HCT116 (cell line): ENCODE measurements around the gene CATSPERD. TPM values are rescaled to one million over a fixed set of nuclear protein-coding genes. Genes with fewer than 3 reads are reported as not detected.

Source experiments
- ATAC-seq: fragments of 200-7000 bp; cut with Tn5 transposase; 2 replicates; pipeline ENCODE4 v1.9.1; 2020; ENCODE audit warnings: mild to moderate bottlenecking, moderate library complexity
- BruUV-seq: library from RNA; stranded (reverse); fragments of 400-500 nt; replicated peaks from 2 replicates; lab custom pipeline; 2021; lab: Mats Ljungman, UMichigan
- CTCF ChIA-PET: fragments of 300-600 bp; sonication (Branson Sonifier 250); formaldehyde crosslinking; loops from one replicate; lab custom pipeline; 2021; ENCODE audit warnings: antibody characterized with exemption; lab: Charles Lee
- POLR2A ChIA-PET: fragments of 300-600, 350-600 bp; sonication (Branson Sonifier 250); formaldehyde crosslinking; loops from one replicate; lab custom pipeline; 2021; ENCODE audit warnings: antibody characterized with exemption; lab: Charles Lee
- RAD21 ChIA-PET, 2 experiments: fragments of 300-600 bp; sonication (Branson Sonifier 250); formaldehyde crosslinking; loops; one replicate each; lab custom pipeline; 2023; ENCODE audit warnings: low total read pairs in 2 of 2; ENCODE audit not compliant: uncharacterized antibody in 2 of 2, unreplicated experiment in 2 of 2, low non-redundant PET in 1 of 2; lab: Charles Lee
- DNase-seq: peaks from one replicate; pipeline ENCODE4 v3.0.0-alpha.2; 2010; ENCODE audit warnings: low read depth, low spot score
- H2AFZ ChIP-seq: fragments of 200-600 bp; shearing (Covaris generic), sonication (generic); 2 replicates; pipeline ENCODE4 v1.6.1; 2017; ENCODE audit warnings: low read depth, mixed run types, mixed read lengths, antibody characterized with exemption, low read length; ENCODE audit not compliant: poor library complexity, severe bottlenecking
- H3K27ac ChIP-seq: 2 replicates; pipeline ENCODE4 v1.5.1; 2012; ENCODE audit warnings: low read depth, low read length
- H3K27me3 ChIP-seq: fragments of 200-600 bp; sonication (generic); 2 replicates; pipeline ENCODE4 v1.6.1; 2016; ENCODE audit warnings: mixed run types, low read length, mixed read lengths; ENCODE audit not compliant: insufficient read depth
- H3K36me3 ChIP-seq, 2 experiments: fragments of 200-500 bp in 1 of 2; fragments of 200-600 bp in 1 of 2; sonication (Bioruptor generic) in 1 of 2; sonication (generic) in 1 of 2; 2 replicates each; pipeline versions ENCODE4 v1.5.1 to v1.6.1; 2014 to 2016; ENCODE audit warnings: low read length in 2 of 2, inconsistent platforms in 1 of 2, mixed read lengths in 1 of 2, mixed run types in 1 of 2; ENCODE audit not compliant: insufficient read depth in 2 of 2, control insufficient read depth in 1 of 2
- H3K4me1 ChIP-seq, 2 experiments: fragments of 200-600 bp in 1 of 2; sonication (generic) in 1 of 2; 2 replicates each; pipeline versions ENCODE4 v1.5.1 to v1.6.1; 2012 to 2017; ENCODE audit warnings: low read length in 2 of 2, inconsistent platforms in 1 of 2, mild to moderate bottlenecking in 1 of 2, mixed read lengths in 1 of 2, mixed run types in 1 of 2, moderate library complexity in 1 of 2; ENCODE audit not compliant: insufficient read depth in 2 of 2, control insufficient read depth in 1 of 2
- H3K4me2 ChIP-seq: fragments of 200-600 bp; sonication (generic); 2 replicates; pipeline ENCODE4 v1.6.1; 2017; ENCODE audit warnings: mixed run types, low read length, mixed read lengths
- H3K4me3 ChIP-seq, 2 experiments: fragments of 200-600 bp in 1 of 2; sonication (generic) in 1 of 2; replicated peaks in 1 of 2; 2 replicates each; pipeline ENCODE4 v1.5.1; 2011 to 2016; ENCODE audit warnings: low read length in 2 of 2, control low read depth in 1 of 2, low read depth in 1 of 2, mild to moderate bottlenecking in 1 of 2, mixed read lengths in 1 of 2, mixed run types in 1 of 2
- H3K79me2 ChIP-seq: fragments of 200-600 bp; sonication (generic); 2 replicates; pipeline ENCODE4 v1.6.1; 2017; ENCODE audit warnings: mild to moderate bottlenecking, mixed run types, low read length, moderate library complexity, mixed read lengths; ENCODE audit not compliant: insufficient read depth
- H3K9ac ChIP-seq: fragments of 200-600 bp; sonication (generic); 2 replicates; pipeline ENCODE4 v1.6.1; 2016; ENCODE audit warnings: low read length, mixed read lengths
- H3K9me2 ChIP-seq: fragments of 200-600 bp; sonication (generic), shearing (Covaris generic); 2 replicates; pipeline ENCODE4 v1.6.1; 2017; ENCODE audit warnings: mixed run types, mild to moderate bottlenecking, moderate library complexity; ENCODE audit not compliant: insufficient read depth
- H3K9me3 ChIP-seq, 2 experiments: fragments of 200-500 bp in 1 of 2; fragments of 200-600 bp in 1 of 2; sonication (Bioruptor generic) in 1 of 2; sonication (generic) in 1 of 2; 2 replicates each; pipeline ENCODE4 v1.6.1; 2014 to 2017; ENCODE audit warnings: low read length in 2 of 2, mixed read lengths in 2 of 2, inconsistent platforms in 1 of 2, low read depth in 1 of 2, mild to moderate bottlenecking in 1 of 2, mixed run types in 1 of 2, moderate library complexity in 1 of 2; ENCODE audit not compliant: control insufficient read depth in 1 of 2, insufficient read depth in 1 of 2
- H4K20me1 ChIP-seq: fragments of 200-600 bp; sonication (generic), shearing (Covaris generic); 2 replicates; pipeline ENCODE4 v1.6.1; 2017; ENCODE audit warnings: mixed run types, mild to moderate bottlenecking, moderate library complexity; ENCODE audit not compliant: insufficient read depth
- ATF3 ChIP-seq: IDR thresholded peaks from 2 replicates; pipeline ENCODE4 v1.6.1; 2012
- CBX3 ChIP-seq: IDR thresholded peaks from 2 replicates; pipeline ENCODE4 v1.6.1; 2012; ENCODE audit warnings: low read depth
- CEBPB ChIP-seq: IDR thresholded peaks from 2 replicates; pipeline ENCODE4 v1.6.1; 2012; ENCODE audit warnings: low read depth
- CTCF ChIP-seq, 3 experiments: fragments of 200-600 bp in 1 of 3; sonication (generic) in 1 of 3; IDR thresholded peaks in 2 of 3; conservative IDR thresholded peaks in 1 of 3; 2 replicates each; pipeline ENCODE4 v1.5.1; 2012 to 2017; ENCODE audit warnings: low read depth in 2 of 3, low read length in 2 of 3, antibody characterized with exemption in 1 of 3, borderline replicate concordance in 1 of 3, control low read depth in 1 of 3, mild to moderate bottlenecking in 1 of 3, mixed read lengths in 1 of 3, mixed run types in 1 of 3, moderate library complexity in 1 of 3; ENCODE audit not compliant: insufficient read depth in 1 of 3
- EGR1 ChIP-seq: IDR thresholded peaks from 2 replicates; pipeline ENCODE4 v1.6.1; 2012; ENCODE audit warnings: low read depth
- EZH2 ChIP-seq: fragments of 200-600 bp; sonication (generic); IDR thresholded peaks from 2 replicates; pipeline ENCODE4 v1.6.1; 2017; ENCODE audit warnings: antibody characterized with exemption, mixed run types
- EZH2phosphoT487 ChIP-seq: fragments of 200-600 bp; IDR thresholded peaks from 2 replicates; pipeline ENCODE4 v1.6.1; 2018; ENCODE audit warnings: antibody characterized with exemption, borderline replicate concordance
- FOSL1 ChIP-seq: IDR thresholded peaks from 2 replicates; pipeline ENCODE4 v1.6.1; 2012; ENCODE audit warnings: low read depth
- JUND ChIP-seq: IDR thresholded peaks from 2 replicates; pipeline ENCODE4 v1.6.1; 2012
- POLR2A ChIP-seq: IDR thresholded peaks from 2 replicates; pipeline ENCODE4 v1.7.0; 2011; ENCODE audit warnings: borderline replicate concordance; ENCODE audit not compliant: insufficient read depth, insufficient read length; ENCODE audit errors: extremely low read depth
- POLR2AphosphoS5 ChIP-seq: IDR thresholded peaks from 2 replicates; pipeline ENCODE4 v1.6.1; 2011; ENCODE audit warnings: mild to moderate bottlenecking, low read depth, low read length, moderate library complexity
- RAD21 ChIP-seq: IDR thresholded peaks from 2 replicates; pipeline ENCODE4 v1.6.1; 2012; ENCODE audit warnings: low read depth, mild to moderate bottlenecking
- REST ChIP-seq: IDR thresholded peaks from 2 replicates; pipeline ENCODE4 v1.6.1; 2012; ENCODE audit warnings: low read depth
- SIN3A ChIP-seq: IDR thresholded peaks from 2 replicates; pipeline ENCODE4 v1.6.1; 2012; ENCODE audit warnings: low read depth
- TCF7L2 ChIP-seq: IDR thresholded peaks from 2 replicates; pipeline ENCODE4 v1.7.0; 2011; ENCODE audit warnings: borderline replicate concordance, inconsistent platforms; ENCODE audit not compliant: insufficient read depth, insufficient read length; ENCODE audit errors: extremely low read depth
- YY1 ChIP-seq: IDR thresholded peaks from 2 replicates; pipeline ENCODE4 v1.6.1; 2011; ENCODE audit warnings: low read length, low read depth, moderate library complexity, mild to moderate bottlenecking; ENCODE audit not compliant: insufficient replicate concordance; ENCODE audit errors: extremely low read depth
- ZFX ChIP-seq: fragments of 450-650 bp; IDR thresholded peaks from 2 replicates; pipeline ENCODE4 v1.6.1; 2017
- intact Hi-C: fragments of 100-400 bp; cut with micrococcal nuclease; formaldehyde crosslinking; loops from 2 replicates; pipeline ENCODE4 v1.10.0; 2022
- total RNA-seq: library from RNA; stranded (reverse); gene quantifications from one replicate; pipeline ENCODE4 v1.2.1, GENCODE V29; 2021; ENCODE audit not compliant: unreplicated experiment

The CATSPERD gene
- total RNA-seq, 1 experiment from 2014 or later, result not detected

- Histone ChIP-seq H3K79me2 (peaks cover 19% of the 10 kb centered on the region; the same call in 1 of the 2 replicates), H3K36me3 (peaks cover 26 to 49% of the 10 kb centered on the region in 2 experiments; a peak in 3 of 4 replicates), H3K4me2 (no peak overlapping the region), H3K4me3 (no peak overlapping the region), H3K9me2 (no peaks in the 10 kb centered on the region), H2AFZ (no peak overlapping the region), H3K27ac (no peak overlapping the region), H4K20me1 (no peaks in the 10 kb centered on the region), H3K9me3 (no peaks in the 10 kb centered on the region), H3K27me3 (no peaks in the 10 kb centered on the region), H3K9ac (no peak overlapping the region), H3K4me1 (no peaks in the 10 kb centered on the region; a peak in 1 of 4 replicates)
- ATAC-seq (no peak), DNase-seq (no peak)
- intact Hi-C loops, result no loop called here
- CTCF ChIA-PET, result no interaction called here
- POLR2A ChIA-PET, result no interaction called here
- no TSS peak for BruUV-seq
- RAD21 ChIA-PET, result no interaction called here
- no peak for TF ChIP-seq EGR1
- TF ChIP-seq ZFX, result no peak
- TF ChIP-seq FOSL1, result no peak
- TF ChIP-seq ATF3, result no peak
- TF ChIP-seq JUND, result no peak
- TF ChIP-seq POLR2A, result no peak
- TF ChIP-seq SIN3A, result no peak
- TF ChIP-seq CEBPB, result no peak
- TF ChIP-seq REST, result no peak
- TF ChIP-seq EZH2phosphoT487, result no peak
- TF ChIP-seq RAD21, result no peak
- TF ChIP-seq POLR2AphosphoS5, result no peak; the same call in 1 of the 2 replicates
- no peak for TF ChIP-seq CBX3
- TF ChIP-seq EZH2, result no peak
- TF ChIP-seq TCF7L2, result no peak
- TF ChIP-seq YY1, result no peak
- TF ChIP-seq CTCF (IDR thresholded peaks at IDR 0.05 in 2 of 3, conservative IDR thresholded peaks at IDR 0.05 in 1 of 3; ENCODE audit: borderline replicate concordance in 1 of 3, insufficient read depth in 1 of 3, low read depth in 2 of 3, low read length in 2 of 3), result no peak
These were observed 14.9 kb upstream of the CATSPERD start for GRCh38 chr19:5705552-5705951.
